ES-I3 (cell line): ENCODE results near the gene ZNF44.

Experiments used
- H3K36me3 ChIP-seq: 2 replicates; pipeline ENCODE4 v1.6.1; 2013; ENCODE audit warnings: mild to moderate bottlenecking, low read length, control low read depth, moderate library complexity; ENCODE audit not compliant: insufficient read depth
- H3K4me1 ChIP-seq: 2 replicates; pipeline ENCODE4 v1.6.1; 2013; ENCODE audit warnings: mild to moderate bottlenecking, control low read depth, low read length; ENCODE audit not compliant: insufficient read depth
- H3K9ac ChIP-seq: 2 replicates; pipeline ENCODE4 v1.6.1; 2013; ENCODE audit warnings: low read depth, mild to moderate bottlenecking, low read length, moderate library complexity
- H3K9me3 ChIP-seq: 2 replicates; pipeline ENCODE4 v1.6.1; 2013; ENCODE audit warnings: mild to moderate bottlenecking, low read length, moderate library complexity; ENCODE audit not compliant: control insufficient read depth, insufficient read depth

ZNF44 gene

DNA sequence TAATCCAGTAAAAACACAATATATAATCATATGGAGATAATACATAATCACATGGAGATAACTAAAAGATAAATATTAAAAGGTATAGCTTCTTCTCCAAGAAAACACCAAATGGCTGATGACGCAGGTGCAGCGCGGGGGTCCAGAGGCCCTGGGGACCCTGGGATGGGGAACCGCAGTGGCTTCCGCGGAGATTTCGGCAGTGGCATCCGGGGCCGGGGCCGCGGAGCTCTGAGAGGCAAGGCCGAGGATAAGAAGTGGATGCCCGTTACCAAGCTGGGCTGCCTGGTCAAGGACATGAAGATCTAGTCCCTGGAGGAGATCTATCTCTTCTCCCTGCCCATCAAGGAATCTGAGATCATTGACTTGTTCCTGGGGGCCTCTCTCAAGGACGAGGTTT lies 10.5 kb downstream of the ZNF44 start:
- Histone ChIP-seq H3K9me3 (peaks cover 4% of the 10 kb centered on the region; the same call in 1 of the 2 replicates), H3K9ac (no peak overlapping the region), H3K36me3 (no peaks in the 10 kb centered on the region), H3K4me1 (no peaks in the 10 kb centered on the region)

GRCh38 chr19:12278713-12279112 lies 16.0 kb downstream of the ZNF44 start:
- Histone ChIP-seq H3K36me3 (no peaks in the 10 kb centered on the region), H3K4me1 (no peaks in the 10 kb centered on the region), H3K9me3 (peaks cover 14% of the 10 kb centered on the region)

DNA sequence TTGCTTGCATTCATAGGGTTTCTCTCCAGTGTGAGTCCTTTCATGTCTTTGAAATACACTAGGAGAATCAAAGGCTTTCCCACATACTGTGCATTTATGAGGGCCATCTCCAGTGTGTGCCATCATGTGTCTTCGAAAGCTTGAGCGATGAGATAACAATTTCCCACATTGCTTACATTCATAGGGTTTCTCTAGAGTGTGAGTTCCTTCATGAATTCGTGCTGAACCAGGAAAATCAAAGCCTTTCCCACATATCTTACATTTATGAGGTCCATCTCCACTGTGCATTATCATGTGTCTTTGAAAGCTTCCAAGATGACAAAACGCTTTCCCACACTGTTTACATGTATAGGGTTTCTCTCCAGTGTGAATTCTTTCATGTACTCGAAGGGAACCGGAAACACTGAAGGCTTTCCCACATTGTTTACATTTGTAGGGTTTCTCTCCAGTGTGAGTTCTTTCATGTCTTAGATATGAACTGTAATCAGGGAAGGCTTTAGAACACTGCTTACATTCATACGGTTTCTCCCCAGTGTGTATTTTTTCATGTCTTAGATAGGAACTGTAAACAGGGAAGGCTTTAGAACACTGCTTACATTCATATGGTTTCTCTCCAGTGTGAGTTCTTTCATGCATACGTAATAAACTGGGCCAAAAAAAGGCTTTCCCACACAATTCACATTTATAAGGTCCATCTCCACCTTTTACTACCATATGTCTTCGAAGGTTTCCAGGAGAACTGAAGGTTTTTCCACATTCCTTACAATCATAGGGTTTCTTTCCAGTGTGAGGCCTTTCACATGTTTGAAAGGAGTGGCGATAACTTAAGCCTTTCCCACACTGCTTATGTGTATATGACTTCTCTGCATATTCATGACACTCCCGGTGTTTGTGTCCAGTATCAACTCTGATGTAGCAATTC lies 21.4 kb downstream of the ZNF44 start:
- no peak overlapping the region for H3K9ac ChIP-seq
- no peaks in the 10 kb centered on the region for H3K4me1 ChIP-seq
- H3K36me3 ChIP-seq: peaks cover 3% of the 10 kb centered on the region; the same call in 1 of the 2 replicates
- H3K9me3 ChIP-seq: peaks cover 29% of the 10 kb centered on the region

More at GRCh38 chr19:12278713-12279112, 16.0 kb downstream of the ZNF44 start:
- H3K9ac ChIP-seq: no peak overlapping the region

- peaks cover 3% of the 10 kb centered on the region; the same call in 1 of the 2 replicates for H3K36me3 ChIP-seq
- H3K4me1 ChIP-seq: no peaks in the 10 kb centered on the region
- H3K9me3 ChIP-seq: peaks cover 29% of the 10 kb centered on the region
- no peak overlapping the region for H3K9ac ChIP-seq
Measured at GRCh38 chr19:12272386-12272785, 22.3 kb downstream of the ZNF44 start.

DNA sequence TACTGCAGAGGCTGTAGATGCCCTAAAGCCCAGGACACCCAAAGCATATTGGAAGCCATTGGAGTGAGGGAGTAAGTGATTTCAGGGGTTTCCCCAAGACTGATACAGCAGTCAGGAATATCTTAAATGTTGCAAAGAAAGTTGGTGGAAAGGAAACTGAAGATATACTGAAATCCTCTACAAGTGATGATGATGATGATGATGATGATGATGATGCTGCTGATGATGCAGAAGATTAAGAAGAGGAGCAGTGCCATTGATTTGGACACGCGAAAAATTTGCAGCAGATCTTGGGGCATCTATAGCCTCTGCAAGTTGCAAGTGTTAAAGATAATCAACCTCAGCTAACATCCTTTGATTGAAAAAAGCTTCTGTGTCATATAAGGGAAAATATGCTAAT lies 23.8 kb downstream of the ZNF44 start:
- Histone ChIP-seq H3K9ac (no peak overlapping the region), H3K9me3 (peaks cover 22% of the 10 kb centered on the region), H3K4me1 (no peaks in the 10 kb centered on the region), H3K36me3 (peaks cover 3% of the 10 kb centered on the region; the same call in 1 of the 2 replicates)

GRCh38 chr19:12265921-12266704 lies 28.6 kb downstream of the ZNF44 start:
- Histone ChIP-seq H3K4me1 (no peaks in the 10 kb centered on the region), H3K9me3 (peaks cover 3% of the 10 kb centered on the region), H3K9ac (no peak overlapping the region), H3K36me3 (no peaks in the 10 kb centered on the region)

- Histone ChIP-seq H3K4me1 (no peaks in the 10 kb centered on the region), H3K9ac (no peak overlapping the region), H3K9me3 (no peaks in the 10 kb centered on the region; the same call in 1 of the 2 replicates), H3K36me3 (no peaks in the 10 kb centered on the region)
Measured at GRCh38 chr19:12261554-12261953, 33.1 kb downstream of the ZNF44 start.

- Histone ChIP-seq H3K36me3 (no peaks in the 10 kb centered on the region), H3K9me3 (no peaks in the 10 kb centered on the region; the same call in 1 of the 2 replicates), H3K9ac (no peak overlapping the region), H3K4me1 (no peaks in the 10 kb centered on the region)
Measured at GRCh38 chr19:12260861-12261260, 33.8 kb downstream of the ZNF44 start.

DNA sequence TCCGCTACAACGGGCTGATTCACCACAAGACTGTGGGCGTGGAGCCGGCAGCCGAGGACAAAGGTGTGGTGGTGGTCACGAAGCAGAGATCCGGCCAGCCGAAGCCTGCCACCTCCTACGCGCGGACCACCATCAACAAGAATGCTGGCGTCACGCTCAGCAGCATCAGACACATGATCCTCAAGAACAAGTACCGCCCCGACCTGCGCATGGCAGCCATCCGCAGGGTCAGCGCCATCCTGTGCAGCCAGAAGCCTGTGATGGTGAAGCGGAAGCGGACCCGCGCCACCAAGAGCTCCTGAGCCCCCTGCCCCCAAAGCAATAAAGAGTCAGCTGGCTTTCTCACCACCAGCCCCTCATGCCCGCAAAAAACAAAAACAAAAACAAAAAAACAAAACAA lies 34.4 kb downstream of the ZNF44 start:
- no peaks in the 10 kb centered on the region for H3K4me1 ChIP-seq
- no peaks in the 10 kb centered on the region; the same call in 1 of the 2 replicates for H3K9me3 ChIP-seq
- no peak overlapping the region for H3K9ac ChIP-seq
- H3K36me3 ChIP-seq: no peaks in the 10 kb centered on the region

DNA sequence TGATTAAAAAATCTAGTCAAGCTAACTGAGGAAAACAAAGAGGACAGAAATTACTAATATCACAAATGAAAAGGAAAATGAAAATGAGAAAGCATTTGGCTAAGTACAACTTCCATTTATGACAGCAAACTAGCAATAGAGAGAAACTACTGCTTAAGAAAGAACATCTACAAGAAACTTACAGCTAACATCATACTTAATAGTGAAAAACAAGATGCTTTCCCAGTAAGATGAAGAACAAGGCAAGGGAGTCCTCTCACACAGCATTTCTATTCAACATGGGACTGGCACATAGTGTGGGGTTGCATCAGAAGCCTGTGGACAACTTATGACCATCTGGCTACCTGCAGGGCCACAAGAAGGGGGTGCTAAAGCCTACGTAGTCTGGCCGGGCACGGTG lies 39.3 kb downstream of the ZNF44 start:
- no peaks in the 10 kb centered on the region for H3K36me3 ChIP-seq
- H3K9ac ChIP-seq: no peak overlapping the region
- H3K9me3 ChIP-seq: no peaks in the 10 kb centered on the region; the same call in none of the 2 replicates
- H3K4me1 ChIP-seq: no peaks in the 10 kb centered on the region

DNA sequence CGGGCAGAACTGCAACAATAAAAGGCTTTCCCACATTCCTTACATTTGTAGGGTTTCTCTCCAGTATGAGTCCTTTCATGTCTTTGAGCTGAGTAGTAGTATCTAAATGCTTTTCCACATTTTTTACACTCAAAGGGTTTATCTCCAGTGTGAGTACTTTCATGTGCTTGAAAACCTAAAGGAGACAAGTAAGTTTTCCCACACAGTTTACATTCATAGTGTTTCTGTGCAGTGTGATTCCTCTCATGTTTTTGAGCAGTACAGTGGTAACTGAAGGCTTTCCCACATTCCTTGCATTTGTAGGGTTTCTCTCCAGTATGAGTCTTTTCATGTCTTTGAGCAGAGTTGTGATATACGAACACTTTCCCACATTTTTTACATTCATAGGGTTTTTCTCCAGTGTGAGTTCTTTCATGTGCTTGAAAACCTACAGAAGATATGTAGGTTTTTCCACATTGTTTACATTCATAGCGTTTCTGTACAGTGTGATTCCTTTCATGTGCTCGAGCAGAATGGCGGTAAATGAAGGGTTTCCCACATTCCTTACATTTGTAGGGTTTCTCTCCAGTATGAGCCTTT lies 47.0 kb downstream of the ZNF44 start:
- Histone ChIP-seq H3K9me3 (peaks cover 7% of the 10 kb centered on the region; the same call in 1 of the 2 replicates), H3K4me1 (no peaks in the 10 kb centered on the region), H3K36me3 (no peaks in the 10 kb centered on the region), H3K9ac (no peak overlapping the region)

DNA sequence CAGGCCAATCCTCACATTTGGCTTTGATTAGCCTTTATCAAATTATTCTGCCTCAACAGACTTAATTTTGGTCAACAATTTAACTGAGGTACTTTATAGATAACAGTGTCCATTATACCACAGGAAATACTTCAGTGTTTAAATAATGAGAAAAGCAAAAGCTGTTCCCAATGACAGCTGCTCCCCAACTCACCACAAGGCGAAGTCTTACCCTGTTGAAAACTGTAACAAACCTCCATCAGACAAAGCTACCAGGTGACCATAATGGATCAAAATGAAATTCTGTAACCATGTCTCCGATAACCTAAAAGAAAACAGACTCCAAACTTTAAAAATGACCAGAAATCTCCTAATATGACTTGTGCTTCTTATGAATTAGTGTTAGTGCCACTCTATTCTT lies 50.3 kb downstream of the ZNF44 start:
- no peaks in the 10 kb centered on the region for H3K36me3 ChIP-seq
- 0 out of 2 replicates have a peak, but pooled peaks cover 7% of the 10 kb centered on the region for H3K9me3 ChIP-seq
- no peaks in the 10 kb centered on the region for H3K4me1 ChIP-seq
- H3K9ac ChIP-seq: no peak overlapping the region

- H3K36me3 ChIP-seq: no peaks in the 10 kb centered on the region
- H3K9ac ChIP-seq: no peak overlapping the region
- H3K9me3 ChIP-seq: no peaks in the 10 kb centered on the region; the same call in 1 of the 2 replicates
- H3K4me1 ChIP-seq: no peaks in the 10 kb centered on the region
Measured at GRCh38 chr19:12237143-12237839, 57.4 kb downstream of the ZNF44 start.

DNA sequence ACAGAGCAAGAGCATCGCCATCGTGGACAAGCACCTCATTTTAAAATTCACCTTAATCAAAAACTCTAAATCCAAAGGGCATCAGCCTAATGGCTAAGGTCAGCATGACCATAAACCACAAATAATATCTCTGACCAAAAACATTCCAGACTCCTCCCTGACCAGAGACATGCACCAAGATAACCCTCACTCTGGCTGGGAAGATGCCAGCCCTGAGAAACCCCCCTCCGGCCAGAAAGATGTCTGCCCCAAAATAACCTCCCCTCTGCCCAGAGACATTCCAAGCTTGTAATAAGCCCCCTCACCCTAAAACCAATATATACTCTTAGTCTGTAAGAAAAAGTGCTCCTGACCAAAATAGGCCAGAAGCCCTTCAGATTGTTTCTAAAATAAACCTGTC lies 61.7 kb downstream of the ZNF44 start:
- Histone ChIP-seq H3K9me3 (no peaks in the 10 kb centered on the region; the same call in none of the 2 replicates), H3K36me3 (no peaks in the 10 kb centered on the region), H3K9ac (no peak overlapping the region), H3K4me1 (no peaks in the 10 kb centered on the region)
